GM10248 (cell line): ENCODE data around the gene NAA80.
A peak's percentile ranks its signal among the peaks of the same experiment; 100 is the strongest.

Experiments used
- CTCF ChIA-PET: fragments of 300-600 bp; sonication (Branson Sonifier 250); formaldehyde crosslinking; extraction: SDS; loops from one replicate; lab custom pipeline; 2021; ENCODE audit warnings: antibody characterized with exemption; lab: Yijun Ruan, JAX
- POLR2A ChIA-PET: fragments of 350-650 bp; sonication (Branson Sonifier 250); formaldehyde crosslinking; extraction: SDS; loops from one replicate; lab custom pipeline; 2020; ENCODE audit warnings: antibody characterized with exemption; lab: Yijun Ruan, JAX
- DNase-seq: peaks from one replicate; pipeline ENCODE4 v3.0.0; 2012; ENCODE audit errors: extremely low spot score
- TF ChIP-seq, protein P1 (sequence below): IDR thresholded peaks from 2 replicates; pipeline ENCODE4 v1.5.1; 2012; ENCODE audit warnings: mild to moderate bottlenecking, low read depth; ENCODE audit errors: extremely low read depth, missing control alignments, control extremely low read depth

The NAA80 gene

GRCh38 chr3:50341996-50342650 is 42.9 kb upstream of the NAA80 start:
- DNase-seq: no peak
- ChIA-PET CTCF (interaction anchor here (1.3 to 6.6 kb wide), 3 partner anchors 7 to 19 kb away, joined by 3 to 55 read pairs (median 3); partner anchors contain the start of genes CYB561D2, HYAL2 and NPRL2), POLR2A (no interaction called here)
- TF ChIP-seq, protein P1, sequence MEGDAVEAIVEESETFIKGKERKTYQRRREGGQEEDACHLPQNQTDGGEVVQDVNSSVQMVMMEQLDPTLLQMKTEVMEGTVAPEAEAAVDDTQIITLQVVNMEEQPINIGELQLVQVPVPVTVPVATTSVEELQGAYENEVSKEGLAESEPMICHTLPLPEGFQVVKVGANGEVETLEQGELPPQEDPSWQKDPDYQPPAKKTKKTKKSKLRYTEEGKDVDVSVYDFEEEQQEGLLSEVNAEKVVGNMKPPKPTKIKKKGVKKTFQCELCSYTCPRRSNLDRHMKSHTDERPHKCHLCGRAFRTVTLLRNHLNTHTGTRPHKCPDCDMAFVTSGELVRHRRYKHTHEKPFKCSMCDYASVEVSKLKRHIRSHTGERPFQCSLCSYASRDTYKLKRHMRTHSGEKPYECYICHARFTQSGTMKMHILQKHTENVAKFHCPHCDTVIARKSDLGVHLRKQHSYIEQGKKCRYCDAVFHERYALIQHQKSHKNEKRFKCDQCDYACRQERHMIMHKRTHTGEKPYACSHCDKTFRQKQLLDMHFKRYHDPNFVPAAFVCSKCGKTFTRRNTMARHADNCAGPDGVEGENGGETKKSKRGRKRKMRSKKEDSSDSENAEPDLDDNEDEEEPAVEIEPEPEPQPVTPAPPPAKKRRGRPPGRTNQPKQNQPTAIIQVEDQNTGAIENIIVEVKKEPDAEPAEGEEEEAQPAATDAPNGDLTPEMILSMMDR: no peak

GRCh38 chr3:50341537-50341936 is 42.3 kb upstream of the NAA80 start:
- ChIA-PET CTCF (interaction anchor here (1.5 to 6.6 kb wide), 2 partner anchors 8 to 201 kb away, joined by 8 to 55 read pairs; partner anchors contain the start of genes CYB561D2 and NPRL2), POLR2A (no interaction called here)
- TF ChIP-seq, protein P1: no peak
- no peak for DNase-seq

GRCh38 chr3:50340448-50341329 is 41.5 kb upstream of the NAA80 start, which contains the start of gene RASSF1:
Gene RASSF1 (minus strand): TSS chr3:50340836. CDS start chr3:50340805, 31 bp downstream.
- DNase-seq: peak; percentile 70
- CTCF ChIA-PET: interaction anchor here (1.0 to 6.6 kb wide), 4 partner anchors 8 to 202 kb away, joined by 3 to 55 read pairs (median 6); partner anchors contain the start of genes CYB561D2 and NPRL2
- POLR2A ChIA-PET: interaction anchor here (1.1 kb wide), 1 partner anchor 10 kb away, joined by 7 read pairs; the partner anchor contains the start of genes CYB561D2 and NPRL2
- TF ChIP-seq, protein P1: no peak

DNA sequence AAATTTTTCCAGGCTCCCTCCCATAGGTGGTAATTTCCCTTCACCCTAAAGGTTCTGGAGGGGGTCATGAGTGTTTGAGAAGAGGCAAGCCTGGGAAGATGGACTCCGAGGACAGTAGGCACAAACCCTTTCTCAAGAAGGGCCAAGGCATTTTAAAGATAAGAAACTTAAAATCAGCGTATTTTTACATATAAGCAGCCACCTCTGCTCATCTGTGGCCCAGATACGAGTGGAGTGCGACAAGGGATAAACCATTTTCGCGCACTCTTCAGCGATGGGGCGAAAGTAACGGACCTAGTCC is 40.9 kb upstream of the NAA80 start:
- DNase-seq: no peak
- ChIA-PET POLR2A (interaction anchor here (1.1 kb wide), 1 partner anchor 11 kb away, joined by 7 read pairs; the partner anchor contains the start of genes CYB561D2 and NPRL2), CTCF (interaction anchor here (1.0 to 6.6 kb wide), 4 partner anchors 9 to 203 kb away, joined by 3 to 55 read pairs (median 6); partner anchors contain the start of genes CYB561D2 and NPRL2)
- TF ChIP-seq, protein P1: no peak

DNA sequence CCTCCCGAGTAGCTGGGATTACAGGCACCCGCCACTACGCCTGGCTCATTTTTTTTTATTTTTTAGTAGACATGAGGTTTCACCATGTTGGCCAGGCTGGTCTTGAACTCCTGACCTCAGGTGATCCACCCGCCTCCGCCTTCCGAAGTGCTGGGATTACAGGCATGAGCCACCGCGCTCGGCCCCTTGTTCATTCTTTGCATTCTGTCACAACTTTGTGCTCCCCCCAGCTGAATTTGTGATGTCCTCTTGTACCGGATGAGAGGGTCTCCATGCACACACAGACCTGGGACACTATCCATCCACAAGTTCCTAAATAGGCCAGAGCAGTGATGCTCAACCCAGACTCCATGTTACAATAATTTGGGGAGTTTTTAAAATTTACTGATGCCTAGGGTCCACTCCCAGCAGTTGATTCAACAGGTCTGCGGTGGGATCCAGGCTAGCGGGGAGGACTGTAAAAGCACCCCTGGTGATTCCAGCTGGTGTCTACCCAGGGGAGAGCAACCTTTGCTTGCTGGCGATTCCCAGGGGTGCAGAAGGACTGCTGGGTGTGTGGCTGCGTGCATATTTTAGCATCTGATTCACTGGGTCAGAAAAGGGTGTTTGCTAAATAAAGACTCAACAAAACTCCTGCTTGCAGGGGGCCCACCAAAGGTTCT is 40.4 kb upstream of the NAA80 start:
- TF ChIP-seq, protein P1: no peak
- CTCF ChIA-PET: interaction anchor here (1.1 to 6.6 kb wide), 3 partner anchors 9 to 16 kb away, joined by 3 to 55 read pairs (median 41); partner anchors contain the start of genes CYB561D2, HYAL2 and NPRL2

More for the DNA sequence above, 40.4 kb upstream of the NAA80 start:
- POLR2A ChIA-PET: no interaction called here
- no peak for DNase-seq
